H1 (cell line): ENCODE results near the gene TP73. TPM values are rescaled to one million over a fixed set of nuclear protein-coding genes. Genes with fewer than 3 reads are reported as not detected.

Experiments
- CHD2 ChIP-seq: IDR thresholded peaks from 2 replicates; pipeline ENCODE4 v1.6.1; 2012; ENCODE audit warnings: low read length, improper control_type of control experiment
- CTCF ChIP-seq, 3 experiments: IDR thresholded peaks; 1 replicate in 2 of 3; 2 replicates in 1 of 3; pipeline versions ENCODE4 v1.5.1 to v1.6.1; 2011; ENCODE audit warnings: low read length in 3 of 3, mild to moderate bottlenecking in 3 of 3, inconsistent platforms in 2 of 3, low read depth in 1 of 3, moderate library complexity in 1 of 3; ENCODE audit not compliant: insufficient read depth in 1 of 3; ENCODE audit errors: control extremely low read depth in 1 of 3
- PHF8 ChIP-seq: fragments of 200-600 bp; sonication (generic); conservative IDR thresholded peaks from 2 replicates; pipeline ENCODE4 v1.7.1; 2012; ENCODE audit warnings: low read depth, mild to moderate bottlenecking, inconsistent platforms, low read length, moderate library complexity
- RFX5 ChIP-seq: IDR thresholded peaks from 2 replicates; pipeline ENCODE4 v1.6.1; 2011; ENCODE audit warnings: low read depth, low read length, improper control_type of control experiment, borderline replicate concordance
- TCF12 ChIP-seq: IDR thresholded peaks from 2 replicates; pipeline ENCODE4 v1.6.1; 2011; ENCODE audit warnings: low read depth, mild to moderate bottlenecking, low read length
- ZNF274 ChIP-seq: IDR thresholded peaks from 2 replicates; pipeline ENCODE4 v1.7.0; 2012; ENCODE audit warnings: low read length, borderline replicate concordance; ENCODE audit errors: extremely low read depth
- polyA plus RNA-seq, 7 experiments: library from polyadenylated mRNA; depleted of rRNA in 3 of 7; stranded (reverse) in 5 of 7; unstranded in 2 of 7; fragments of >200 nt in 5 of 7; fragments of 200-250 nt in 2 of 7; gene quantifications; 1 replicate in 5 of 7; 2 replicates in 1 of 7; 4 replicates in 1 of 7; pipeline versions ENCODE4 v1.2.1 to v1.2.3, GENCODE V29; 2011 to 2013; ENCODE audit warnings: missing spikeins in 2 of 7, mixed read lengths in 2 of 7
- total RNA-seq: library from RNA; stranded (reverse); fragmentation: NEBNext Ultra II Directional; extraction: Animal tissue kit (Norgen Biotek cat#: 25700); gene quantifications from 2 replicates; pipeline ENCODE4 v1.2.1, GENCODE V29; 2021

TP73 gene
- total and polyA plus RNA-seq, 2 of the 8 experiments (the other 6 are each of a cell fraction or from before 2014, with no cell fraction given) = 2.6 to 3.1 TPM

- TF ChIP-seq CTCF (IDR thresholded peaks at IDR 0.05; ENCODE audit: control extremely low read depth in 1 of 3, insufficient read depth in 1 of 3, low read depth in 1 of 3, low read length in 3 of 3) = no peak
- no peak for TF ChIP-seq ZNF274
- TF ChIP-seq TCF12 = no peak
- no peak for TF ChIP-seq RFX5
- TF ChIP-seq CHD2 = no peak
- TF ChIP-seq PHF8 = no peak; the same call in 1 of the 2 replicates
Observed at GRCh38 chr1:3625151-3625907, 27.0 kb upstream of the TP73 start (continued).
